Prostate gland (tissue), 2 donors: ENCODE results near the gene DMRT3. TPM values are rescaled to one million over a fixed set of nuclear protein-coding genes. Genes with fewer than 3 reads are reported as not detected.

ENCODE experiments used
- DNase-seq: peaks from one replicate; pipeline ENCODE4 v3.0.0-alpha.2; 2019; ENCODE audit warnings: low spot score
- H3K27ac ChIP-seq, 2 donors: fragments of 200-600 bp; sonication (generic); 2 replicates each; pipeline ENCODE4 v1.5.1; 2017 to 2019
- H3K27me3 ChIP-seq: fragments of 200-600 bp; sonication (generic); replicated peaks from 2 replicates; pipeline ENCODE4 v1.5.1; 2019; ENCODE audit not compliant: insufficient read depth
- H3K36me3 ChIP-seq, 2 donors: fragments of 200-600 bp; sonication (generic); 1 replicate in 1 of 2; 2 replicates in 1 of 2; pipeline versions ENCODE4 v1.5.1 to v1.8.1; 2017 to 2019
- H3K4me1 ChIP-seq: fragments of 200-600 bp; sonication (generic); replicated peaks from 2 replicates; pipeline ENCODE4 v1.5.1; 2019
- H3K4me3 ChIP-seq, 2 donors: fragments of 200-600 bp; sonication (generic); 2 replicates each; pipeline ENCODE4 v1.5.1; 2017 to 2019
- H3K9me3 ChIP-seq: fragments of 200-600 bp; sonication (generic); 2 replicates; pipeline ENCODE4 v1.5.1; 2017
- CTCF ChIP-seq, 4 experiments: fragments of 200-600 bp in 2 of 4; fragments of 450-650 bp in 2 of 4; sonication (generic) in 2 of 4; IDR thresholded peaks; 1 replicate in 3 of 4; 2 replicates in 1 of 4; pipeline ENCODE4 v1.5.1; 2016 to 2019; ENCODE audit warnings: antibody characterized with exemption in 4 of 4, mild to moderate bottlenecking in 2 of 4, moderate library complexity in 2 of 4
- POLR2A ChIP-seq: fragments of 450-650 bp; IDR thresholded peaks from one replicate; pipeline ENCODE4 v1.6.1; 2016; ENCODE audit warnings: antibody characterized with exemption, mild to moderate bottlenecking
- POLR2AphosphoS5 ChIP-seq: sonication (generic); formaldehyde crosslinking; IDR thresholded peaks from one replicate; pipeline ENCODE4 v1.6.1; 2017; ENCODE audit warnings: antibody characterized with exemption
- WGBS: methylation state at CpG from one replicate; pipeline ENCODE4 v1.1.5; 2018; 5-methylcytosine and 5-hydroxymethylcytosine counted together
- intact Hi-C: fragments of 100-400 bp; cut with DNase I; formaldehyde crosslinking; loops from one replicate; pipeline ENCODE4 v1.14.2; 2022
- total RNA-seq, 2 donors: library from RNA; depleted of rRNA; stranded (reverse); fragments of >200 nt; gene quantifications; one replicate each; pipeline ENCODE4 v1.1.0, GENCODE V29; 2016

The DMRT3 gene
- total RNA-seq, 2 donors from 2014 or later, result 1.8 TPM; not detected in 1

GRCh38 chr9:935348-935965 lies 41.0 kb upstream of the DMRT3 start:
- peaks cover 4% of the 10 kb centered on the region for H3K27me3 ChIP-seq
- intact Hi-C loops, result no loop called here
- H3K36me3 ChIP-seq, result no peaks in the 10 kb centered on the region
- TF ChIP-seq CTCF (IDR thresholded peaks at IDR 0.05) (no peak), POLR2AphosphoS5 (no peak), POLR2A (no peak)
- no peaks in the 10 kb centered on the region for H3K9me3 ChIP-seq
- no peak for DNase-seq
- H3K4me3 ChIP-seq, result no peak overlapping the region
- H3K27ac ChIP-seq, result no peak overlapping the region
- 13% methylated on average over 10 of the region's 10 CpGs for WGBS
- H3K4me1 ChIP-seq, result no peaks in the 10 kb centered on the region

GRCh38 chr9:942805-943580 lies 33.5 kb upstream of the DMRT3 start:
- H3K9me3 ChIP-seq, result no peaks in the 10 kb centered on the region
- no peaks in the 10 kb centered on the region for H3K4me1 ChIP-seq
- TF ChIP-seq POLR2A (no peak), CTCF (IDR thresholded peaks at IDR 0.05) (no peak), POLR2AphosphoS5 (no peak)
- H3K27me3 ChIP-seq, result peaks cover 4% of the 10 kb centered on the region
- DNase-seq, result no peak
- 48% methylated on average over 6 of the region's 6 CpGs for WGBS
- intact Hi-C loops, result no loop called here
- H3K27ac ChIP-seq, result no peak overlapping the region
- no peak overlapping the region for H3K4me3 ChIP-seq
- no peaks in the 10 kb centered on the region for H3K36me3 ChIP-seq

GRCh38 chr9:947985-948384 lies 28.5 kb upstream of the DMRT3 start:
- DNase-seq, result no peak
- H3K9me3 ChIP-seq, result no peaks in the 10 kb centered on the region
- H3K27ac ChIP-seq, result no peak overlapping the region
- no peak for TF ChIP-seq CTCF (IDR thresholded peaks at IDR 0.05)
- no peak for TF ChIP-seq POLR2A
- no peak for TF ChIP-seq POLR2AphosphoS5
- intact Hi-C loops, result no loop called here
- no peaks in the 10 kb centered on the region for H3K27me3 ChIP-seq
- no peaks in the 10 kb centered on the region for H3K36me3 ChIP-seq
- 85% methylated on average over 3 of the region's 3 CpGs for WGBS
- no peaks in the 10 kb centered on the region for H3K4me1 ChIP-seq
- H3K4me3 ChIP-seq, result no peak overlapping the region

GRCh38 chr9:948497-948896 lies 28.0 kb upstream of the DMRT3 start:
- no peak for DNase-seq
- 73% methylated on average over 7 of the region's 7 CpGs for WGBS
- H3K4me1 ChIP-seq, result no peaks in the 10 kb centered on the region
- no peaks in the 10 kb centered on the region for H3K9me3 ChIP-seq
- no peaks in the 10 kb centered on the region for H3K36me3 ChIP-seq
- no peaks in the 10 kb centered on the region for H3K27me3 ChIP-seq
- intact Hi-C loops, result no loop called here
- TF ChIP-seq POLR2AphosphoS5 (no peak), POLR2A (no peak), CTCF (IDR thresholded peaks at IDR 0.05) (no peak)
- no peak overlapping the region for H3K4me3 ChIP-seq
- H3K27ac ChIP-seq, result no peak overlapping the region

- no peak for TF ChIP-seq CTCF (IDR thresholded peaks at IDR 0.05)
- TF ChIP-seq POLR2A, result no peak
- TF ChIP-seq POLR2AphosphoS5, result no peak
- H3K27me3 ChIP-seq, result peaks cover 3% of the 10 kb centered on the region
- no peak overlapping the region for H3K27ac ChIP-seq
Measured at GRCh38 chr9:950139-950538, 26.3 kb upstream of the DMRT3 start.

More at GRCh38 chr9:950139-950538, 26.3 kb upstream of the DMRT3 start:
- DNase-seq, result no peak
- Histone ChIP-seq H3K36me3 (no peaks in the 10 kb centered on the region), H3K9me3 (no peaks in the 10 kb centered on the region), H3K4me3 (no peak overlapping the region), H3K4me1 (no peaks in the 10 kb centered on the region)
- 65% methylated on average over 1 of the region's 1 CpG for WGBS
- intact Hi-C loops, result no loop called here
